Measurements from ENCODE around the gene PTGDR.

GRCh38 chr14:52325126-52325525 lies 57.6 kb downstream of the PTGDR start:
- TF ChIP-seq YY1 (IDR thresholded peaks at IDR 0.05; ENCODE audit: insufficient read depth, insufficient read length) = no peak
- no peak for TF ChIP-seq ZNF274 (IDR thresholded peaks at IDR 0.05; ENCODE audit: low read depth, low read length)
- no peak for TF ChIP-seq SUZ12 (IDR thresholded peaks at IDR 0.05; ENCODE audit: extremely low read depth, insufficient read depth, insufficient read length)
